Activated CD4-positive, CD25-positive, alpha-beta regulatory T cell treated with anti-CD3 and anti-CD28 coated beads, Interleukin-2, amount 50 U/mL, for 24 hours (primary cell): ENCODE measurements around the gene TPPP.

Experiments used
- ATAC-seq, 2 donors: fragments of 150-1000 bp; cut with Tn5 transposase; one replicate each; pipeline ENCODE4 v1.10.0; 2021; ENCODE audit warnings: mild to moderate bottlenecking in 1 of 2, moderate library complexity in 1 of 2

TPPP gene

GRCh38 chr5:665541-665955 lies 27.6 kb downstream of the TPPP start:
- no peak for ATAC-seq

GRCh38 chr5:664994-665360 lies 28.2 kb downstream of the TPPP start:
- ATAC-seq, result no peak

GRCh38 chr5:664343-664993 lies 28.7 kb downstream of the TPPP start:
- no peak for ATAC-seq

GRCh38 chr5:663436-664342 lies 29.5 kb downstream of the TPPP start:
- ATAC-seq, result no peak

- no peak for ATAC-seq
These were observed 30.3 kb downstream of the TPPP start for GRCh38 chr5:662751-663435.

GRCh38 chr5:661891-662750 lies 31.0 kb downstream of the TPPP start:
- ATAC-seq, result no peak

- no peak for ATAC-seq
These were observed 32.6 kb downstream of the TPPP start for GRCh38 chr5:660491-661030.

- no peak for ATAC-seq
These were observed 33.5 kb downstream of the TPPP start for GRCh38 chr5:659496-660263.

GRCh38 chr5:658103-658502 lies 35.0 kb downstream of the TPPP start:
- ATAC-seq, result no peak

GRCh38 chr5:657570-657969 lies 35.6 kb downstream of the TPPP start:
- no peak for ATAC-seq

GRCh38 chr5:655406-655805 lies 37.7 kb downstream of the TPPP start:
- no peak for ATAC-seq

- ATAC-seq, result no peak
These were observed 38.9 kb downstream of the TPPP start for GRCh38 chr5:654071-654778.

GRCh38 chr5:652773-653350 lies 40.3 kb downstream of the TPPP start:
- no peak for ATAC-seq

GRCh38 chr5:652023-652515 lies 41.1 kb downstream of the TPPP start:
- ATAC-seq, result no peak

GRCh38 chr5:651296-652022 lies 41.7 kb downstream of the TPPP start:
- no peak for ATAC-seq

GRCh38 chr5:647727-648126 lies 45.4 kb downstream of the TPPP start:
- ATAC-seq, result no peak

GRCh38 chr5:647311-647710 lies 45.8 kb downstream of the TPPP start:
- no peak for ATAC-seq

- no peak for ATAC-seq
These were observed 46.6 kb downstream of the TPPP start for GRCh38 chr5:646396-647201.

- ATAC-seq, result no peak
These were observed 47.7 kb downstream of the TPPP start for GRCh38 chr5:645421-645820.
